D721Med (cell line): ENCODE results near the gene URI1.
A peak's percentile ranks its signal among the peaks of the same experiment; 100 is the strongest.
"Not testable (repeated sequence)": the region's sequence is repeated elsewhere in the genome, so short reads cannot be mapped to it uniquely, and the experiment has no call there.

Experiments
- DNase-seq: peaks from one replicate; pipeline ENCODE4 v3.0.0; 2011; ENCODE audit warnings: low spot score; ENCODE audit not compliant: insufficient read length
- FAIRE-seq: peaks from 2 replicates; lab custom pipeline; 2011; peaks lifted over from hg19 to GRCh38; lab: Jason Lieb, UNC
- TF ChIP-seq, protein P1 (sequence below): IDR thresholded peaks from 2 replicates; pipeline ENCODE4 v1.5.1; 2012; ENCODE audit warnings: mild to moderate bottlenecking, control low read depth; ENCODE audit not compliant: insufficient read depth; ENCODE audit errors: missing control alignments

Gene URI1

DNA sequence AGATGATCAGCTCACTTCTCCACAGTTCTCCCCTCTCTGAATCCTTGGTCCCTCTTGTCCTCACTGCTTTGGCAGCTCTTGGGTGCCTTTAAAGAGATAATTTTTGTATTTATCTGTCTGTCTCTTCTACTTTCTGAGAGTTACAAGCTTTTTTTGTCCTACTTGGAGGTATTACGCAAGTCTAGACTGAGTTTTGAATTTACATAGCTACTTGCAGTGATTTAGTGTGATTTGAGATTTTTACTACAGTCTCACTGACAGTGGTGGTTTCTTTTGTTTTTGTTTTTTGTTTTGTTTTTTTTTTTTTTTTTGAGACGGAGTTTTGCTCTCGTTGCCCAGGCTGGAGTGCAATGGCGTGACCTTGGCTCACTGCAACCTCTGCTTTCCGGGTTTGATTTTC, 22.1 kb downstream of the URI1 start:
- TF ChIP-seq, protein P1, sequence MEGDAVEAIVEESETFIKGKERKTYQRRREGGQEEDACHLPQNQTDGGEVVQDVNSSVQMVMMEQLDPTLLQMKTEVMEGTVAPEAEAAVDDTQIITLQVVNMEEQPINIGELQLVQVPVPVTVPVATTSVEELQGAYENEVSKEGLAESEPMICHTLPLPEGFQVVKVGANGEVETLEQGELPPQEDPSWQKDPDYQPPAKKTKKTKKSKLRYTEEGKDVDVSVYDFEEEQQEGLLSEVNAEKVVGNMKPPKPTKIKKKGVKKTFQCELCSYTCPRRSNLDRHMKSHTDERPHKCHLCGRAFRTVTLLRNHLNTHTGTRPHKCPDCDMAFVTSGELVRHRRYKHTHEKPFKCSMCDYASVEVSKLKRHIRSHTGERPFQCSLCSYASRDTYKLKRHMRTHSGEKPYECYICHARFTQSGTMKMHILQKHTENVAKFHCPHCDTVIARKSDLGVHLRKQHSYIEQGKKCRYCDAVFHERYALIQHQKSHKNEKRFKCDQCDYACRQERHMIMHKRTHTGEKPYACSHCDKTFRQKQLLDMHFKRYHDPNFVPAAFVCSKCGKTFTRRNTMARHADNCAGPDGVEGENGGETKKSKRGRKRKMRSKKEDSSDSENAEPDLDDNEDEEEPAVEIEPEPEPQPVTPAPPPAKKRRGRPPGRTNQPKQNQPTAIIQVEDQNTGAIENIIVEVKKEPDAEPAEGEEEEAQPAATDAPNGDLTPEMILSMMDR = no peak
- FAIRE-seq (no peak), DNase-seq (no peak)

DNA sequence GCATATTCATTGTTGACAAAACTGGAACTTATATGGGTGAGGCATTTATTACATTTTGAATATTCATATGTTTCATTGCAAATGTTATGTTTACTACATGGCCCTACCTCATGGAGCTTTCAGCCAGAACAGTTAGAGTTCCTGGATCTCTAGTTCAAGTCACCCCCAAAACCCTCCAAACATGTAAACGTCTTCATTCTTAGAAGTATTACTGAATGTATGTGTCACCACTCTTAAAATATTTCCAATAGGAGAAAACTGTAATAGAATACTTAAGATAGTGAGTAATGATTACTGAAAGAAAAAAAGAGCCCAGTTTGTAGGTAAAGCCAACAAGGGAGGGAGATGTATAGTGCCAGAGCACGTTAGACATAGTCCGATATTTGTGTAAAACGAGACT, 23.5 kb downstream of the URI1 start:
- no peak for FAIRE-seq
- TF ChIP-seq, protein P1 = no peak
- no peak for DNase-seq

DNA sequence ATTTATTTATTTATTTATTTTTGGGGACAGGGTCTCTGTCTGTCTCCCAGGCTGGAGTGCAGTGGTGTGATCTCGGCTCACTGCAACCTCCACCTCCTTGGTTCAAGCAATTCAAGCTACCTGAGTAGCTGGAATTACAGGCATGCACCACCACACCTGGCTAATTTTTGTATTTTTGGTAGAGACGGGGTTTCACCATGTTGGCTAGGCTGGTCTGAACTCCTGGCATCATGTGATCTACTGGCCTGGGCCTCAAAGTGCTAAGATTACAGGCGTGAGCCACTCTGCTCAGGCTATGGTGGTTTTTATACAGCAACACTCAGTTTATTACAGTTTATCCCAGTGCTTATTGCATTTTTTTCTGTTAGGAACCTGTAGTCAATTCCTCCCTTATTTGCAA, 24.1 kb downstream of the URI1 start:
- FAIRE-seq, DNase-seq: not testable (repeated sequence)

DNA sequence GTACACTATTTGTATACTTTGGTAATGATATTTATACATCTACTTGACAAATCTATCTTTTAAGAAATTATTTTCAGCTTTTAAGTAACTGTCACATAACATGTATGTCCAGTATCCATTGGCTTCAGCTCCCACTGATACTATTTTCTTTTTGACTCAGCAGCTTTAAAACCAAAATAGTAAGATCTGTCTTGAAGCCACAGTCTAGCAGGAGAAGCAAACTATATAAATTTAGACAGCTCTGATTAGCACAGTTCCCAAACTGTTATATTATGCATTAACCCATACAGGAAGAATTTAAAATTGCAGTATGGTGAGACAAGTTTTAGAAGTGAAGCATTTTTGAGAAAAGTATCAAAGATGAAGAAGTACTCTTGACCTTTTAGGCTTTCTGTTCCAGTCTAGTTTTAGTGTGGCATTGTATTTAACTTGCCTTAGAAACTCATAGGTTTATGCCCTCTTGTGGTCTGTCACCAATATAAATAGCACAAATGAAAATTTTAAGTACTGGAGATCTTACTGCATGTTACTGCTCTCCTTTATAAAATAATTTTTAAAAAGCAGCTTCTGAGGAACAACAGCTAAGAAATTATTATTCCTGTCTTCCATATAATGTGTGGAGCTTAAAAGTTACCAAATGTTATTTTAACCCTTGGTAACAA, 24.7 kb downstream of the URI1 start:
- DNase-seq (no peak), FAIRE-seq (no peak)
- TF ChIP-seq, protein P1 = peak; percentile 23

DNA sequence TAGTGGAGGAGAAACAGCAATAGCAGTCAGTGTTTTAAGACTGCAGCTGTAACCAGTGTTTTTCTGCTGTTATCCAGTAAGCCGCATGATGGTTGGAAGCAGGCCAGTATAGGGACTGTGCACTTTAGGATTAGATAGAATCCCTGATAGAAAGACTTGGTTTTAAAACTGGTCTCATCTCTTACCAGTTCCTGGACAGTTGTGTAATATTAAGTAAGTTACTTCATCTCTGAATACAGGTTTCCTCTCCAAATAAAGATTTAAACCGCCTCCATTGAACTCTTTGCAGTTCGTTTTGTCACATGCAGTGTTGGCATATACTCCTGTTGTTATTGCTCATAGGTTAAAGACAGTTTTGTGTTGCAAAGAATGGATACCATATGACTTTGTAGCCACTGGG, 25.6 kb downstream of the URI1 start:
- TF ChIP-seq, protein P1 = no peak
- FAIRE-seq (no peak), DNase-seq (no peak)

DNA sequence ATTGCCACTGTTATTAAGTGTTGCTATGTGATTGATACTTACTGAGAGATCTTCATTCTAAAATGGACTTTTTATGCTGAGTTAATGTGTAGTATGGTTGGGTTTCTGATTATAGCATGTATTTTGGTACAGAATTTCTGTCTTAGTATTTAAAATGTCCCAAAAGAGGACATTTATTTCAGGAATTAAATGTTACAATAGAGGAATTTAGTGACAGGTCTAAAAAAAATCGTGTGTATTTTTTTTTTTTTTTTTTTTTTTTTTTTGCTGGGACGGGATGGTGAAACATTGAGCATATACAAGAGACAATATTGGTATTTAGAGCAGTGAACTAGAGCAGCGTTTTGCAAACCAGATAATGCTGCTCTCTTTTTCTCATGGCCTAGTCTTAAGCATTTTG, 27.9 kb downstream of the URI1 start:
- TF ChIP-seq, protein P1 = no peak
- no peak for FAIRE-seq
- DNase-seq = no peak

DNA sequence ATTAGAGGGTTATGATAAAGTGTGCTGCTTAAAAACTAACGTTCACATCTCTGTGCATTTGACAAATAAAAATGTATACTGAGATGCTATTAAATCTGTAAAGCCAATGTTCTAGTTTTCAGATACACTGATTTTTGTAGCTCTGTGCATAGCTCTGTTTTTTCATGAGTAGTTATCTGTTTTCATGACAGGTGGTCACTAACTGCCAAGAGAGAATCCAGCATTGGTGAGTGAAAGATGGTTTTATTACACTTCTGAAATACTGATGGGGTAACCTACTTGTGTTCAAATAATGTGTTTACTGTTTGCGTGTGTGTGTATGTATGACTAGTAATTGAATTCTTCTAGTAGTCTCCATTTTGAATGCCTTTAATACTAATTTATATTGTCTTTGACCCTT, 29.0 kb downstream of the URI1 start:
- DNase-seq (no peak), FAIRE-seq (no peak)
- TF ChIP-seq, protein P1 = no peak

DNA sequence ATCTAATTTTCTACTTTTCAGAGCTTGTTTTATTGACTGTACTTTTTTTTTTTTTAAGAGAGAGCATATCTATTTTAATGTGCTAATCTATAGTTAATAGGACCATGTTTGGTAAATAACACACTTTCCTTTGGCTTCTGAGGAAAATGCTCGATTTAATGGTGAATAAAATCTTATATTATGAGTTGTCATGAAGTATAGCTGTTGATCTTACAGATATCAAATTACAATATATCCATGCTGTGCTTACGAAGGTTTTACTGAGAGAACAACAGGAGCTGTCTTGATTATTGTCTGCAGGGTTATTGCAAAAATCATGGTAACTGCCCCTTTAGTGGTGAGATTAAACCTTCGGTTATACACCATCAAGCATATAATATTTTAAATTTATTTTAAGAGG, 29.6 kb downstream of the URI1 start:
- FAIRE-seq = no peak
- TF ChIP-seq, protein P1 = no peak
- DNase-seq = no peak
